HFFc6 (cell line): ENCODE measurements around the gene MUC13. TPM values are rescaled to one million over a fixed set of nuclear protein-coding genes. Genes with fewer than 3 reads are reported as not detected.

Source experiments
- DNase-seq: peaks from one replicate; pipeline ENCODE4 v3.0.0-alpha.2; 2018
- H3K27ac Mint-ChIP-seq: 2 replicates; pipeline ENCODE4 v1.8.0; 2020; ENCODE audit warnings: mild to moderate bottlenecking, mixed read lengths
- H3K27me3 Mint-ChIP-seq: 2 replicates; pipeline ENCODE4 v1.8.0; 2021; ENCODE audit warnings: mild to moderate bottlenecking, moderate library complexity, mixed read lengths; ENCODE audit not compliant: insufficient read depth
- H3K36me3 Mint-ChIP-seq: 2 replicates; pipeline ENCODE4 v1.8.0; 2021; ENCODE audit warnings: low read depth, mixed read lengths
- H3K4me1 Mint-ChIP-seq: 2 replicates; pipeline ENCODE4 v1.8.0; 2020; ENCODE audit warnings: low read depth, mixed read lengths
- H3K4me3 Mint-ChIP-seq: 2 replicates; pipeline ENCODE4 v1.8.0; 2020; ENCODE audit warnings: mild to moderate bottlenecking, moderate library complexity, mixed read lengths
- H3K9me3 Mint-ChIP-seq: 2 replicates; pipeline ENCODE4 v1.8.0; 2020; ENCODE audit warnings: mild to moderate bottlenecking, mixed read lengths
- CTCF ChIP-seq: fragments of 200-600 bp; sonication (generic); IDR thresholded peaks from 2 replicates; pipeline ENCODE4 v1.5.0; 2021; ENCODE audit warnings: antibody characterized with exemption, mild to moderate bottlenecking
- total RNA-seq, 6 experiments: library from RNA; stranded (reverse); fragmentation: NEBNext Ultra II Directional; extraction: Animal tissue kit (Norgen Biotek cat#: 25700); gene quantifications; 2 replicates in 1 of 6; 3 replicates in 5 of 6; pipeline ENCODE4 v1.2.3, GENCODE V29; 2021

MUC13 gene
- total RNA-seq, 6 experiments from 2014 or later = 0.06 to 0.21 (median 0.09) TPM; not detected in 2

GRCh38 chr3:124974691-124975090, 40.1 kb upstream of the MUC13 start:
- no peak for DNase-seq
- no peaks in the 10 kb centered on the region for H3K9me3 Mint-ChIP-seq
- H3K27ac Mint-ChIP-seq = no peak overlapping the region
- no peak overlapping the region for H3K4me3 Mint-ChIP-seq
- H3K4me1 Mint-ChIP-seq = no peaks in the 10 kb centered on the region
- no peaks in the 10 kb centered on the region; the same call in 1 of the 2 replicates for H3K27me3 Mint-ChIP-seq
- peaks cover 51% of the 10 kb centered on the region for H3K36me3 Mint-ChIP-seq
- no peak for TF ChIP-seq CTCF

GRCh38 chr3:124973290-124973689, 38.7 kb upstream of the MUC13 start:
- TF ChIP-seq CTCF = no peak
- no peaks in the 10 kb centered on the region; the same call in none of the 2 replicates for H3K27me3 Mint-ChIP-seq
- H3K4me3 Mint-ChIP-seq = no peak overlapping the region
- no peak for DNase-seq
- no peaks in the 10 kb centered on the region for H3K9me3 Mint-ChIP-seq
- peaks cover 53% of the 10 kb centered on the region for H3K36me3 Mint-ChIP-seq
- H3K27ac Mint-ChIP-seq = no peak overlapping the region
- no peaks in the 10 kb centered on the region for H3K4me1 Mint-ChIP-seq

GRCh38 chr3:124972457-124972856, 37.9 kb upstream of the MUC13 start:
- Mint-ChIP-seq H3K27ac (no peak overlapping the region), H3K36me3 (peaks cover 50% of the 10 kb centered on the region), H3K27me3 (no peaks in the 10 kb centered on the region; the same call in none of the 2 replicates), H3K4me1 (no peaks in the 10 kb centered on the region), H3K9me3 (no peaks in the 10 kb centered on the region), H3K4me3 (no peak overlapping the region)
- no peak for DNase-seq
- no peak for TF ChIP-seq CTCF

GRCh38 chr3:124969963-124970722, 35.6 kb upstream of the MUC13 start:
- Mint-ChIP-seq H3K27me3 (no peaks in the 10 kb centered on the region; the same call in none of the 2 replicates), H3K4me3 (no peak overlapping the region), H3K27ac (no peak overlapping the region), H3K36me3 (peaks cover 38% of the 10 kb centered on the region; the same call in 1 of the 2 replicates), H3K4me1 (peaks cover 9% of the 10 kb centered on the region; the same call in 1 of the 2 replicates), H3K9me3 (no peaks in the 10 kb centered on the region)
- no peak for TF ChIP-seq CTCF
- DNase-seq = no peak

- DNase-seq = no peak
- peaks cover 34% of the 10 kb centered on the region; the same call in 1 of the 2 replicates for H3K36me3 Mint-ChIP-seq
- no peaks in the 10 kb centered on the region for H3K9me3 Mint-ChIP-seq
- H3K27me3 Mint-ChIP-seq = no peaks in the 10 kb centered on the region; the same call in none of the 2 replicates
- TF ChIP-seq CTCF = no peak
- H3K27ac Mint-ChIP-seq = no peak overlapping the region
- no peak overlapping the region for H3K4me3 Mint-ChIP-seq
- peaks cover 15% of the 10 kb centered on the region for H3K4me1 Mint-ChIP-seq
Observed at GRCh38 chr3:124969190-124969589, 34.6 kb upstream of the MUC13 start.
